GM19395 (cell line): ENCODE results near the gene NUTM2G.
"Not testable (repeated sequence)": the region's sequence is repeated elsewhere in the genome, so short reads cannot be mapped to it uniquely, and the experiment has no call there.

Source experiments
- ATAC-seq: cut with Tn5 transposase; IDR thresholded peaks from one replicate; pipeline ENCODE4 v1.9.1; 2021; ENCODE audit warnings: mild to moderate bottlenecking, moderate library complexity; ENCODE audit not compliant: unreplicated experiment

NUTM2G gene

GRCh38 chr9:96928543-96928942, at the start of gene NUTM2G:
TSS of gene NUTM2G (plus strand) at chr9:96928843. CDS start at chr9:96929025, 182 bp downstream.
- ATAC-seq: not testable (repeated sequence)

GRCh38 chr9:96883922-96884321, 44.7 kb upstream of the NUTM2G start:
- no peak for ATAC-seq

GRCh38 chr9:96884443-96884842, 44.2 kb upstream of the NUTM2G start:
- no peak for ATAC-seq

- ATAC-seq: no peak
Measured at GRCh38 chr9:96885424-96885823, 43.2 kb upstream of the NUTM2G start.

- no peak for ATAC-seq
Measured at GRCh38 chr9:96888591-96888990, 40.1 kb upstream of the NUTM2G start.

- ATAC-seq: no peak
Measured at GRCh38 chr9:96892131-96892530, 36.5 kb upstream of the NUTM2G start.

GRCh38 chr9:96900010-96900409, 28.6 kb upstream of the NUTM2G start:
- ATAC-seq: not testable (repeated sequence)

GRCh38 chr9:96904947-96905722, 23.5 kb upstream of the NUTM2G start:
- not testable (repeated sequence) for ATAC-seq

GRCh38 chr9:96908479-96908878, 20.2 kb upstream of the NUTM2G start:
- ATAC-seq: not testable (repeated sequence)

- ATAC-seq: not testable (repeated sequence)
Measured at GRCh38 chr9:96915539-96915938, 13.1 kb upstream of the NUTM2G start.

- not testable (repeated sequence) for ATAC-seq
Measured at GRCh38 chr9:96916531-96916930, 12.1 kb upstream of the NUTM2G start.

GRCh38 chr9:96918550-96918949, 10.1 kb upstream of the NUTM2G start:
- not testable (repeated sequence) for ATAC-seq

GRCh38 chr9:96920803-96921202, 7.8 kb upstream of the NUTM2G start:
- ATAC-seq: not testable (repeated sequence)

- ATAC-seq: not testable (repeated sequence)
Measured at GRCh38 chr9:96925587-96925986, 3.1 kb upstream of the NUTM2G start.

- not testable (repeated sequence) for ATAC-seq
Measured at GRCh38 chr9:96931665-96932064, 3.0 kb downstream of the NUTM2G start.

- not testable (repeated sequence) for ATAC-seq
Measured at GRCh38 chr9:96934097-96934496, 5.5 kb downstream of the NUTM2G start.

- not testable (repeated sequence) for ATAC-seq
Measured at GRCh38 chr9:96934706-96935105, 6.1 kb downstream of the NUTM2G start.

GRCh38 chr9:96935401-96935800, 6.8 kb downstream of the NUTM2G start:
- ATAC-seq: not testable (repeated sequence)

GRCh38 chr9:96937442-96937841, 8.8 kb downstream of the NUTM2G start:
- ATAC-seq: not testable (repeated sequence)

- not testable (repeated sequence) for ATAC-seq
Measured at GRCh38 chr9:96938957-96939665, 10.5 kb downstream of the NUTM2G start.

- ATAC-seq: not testable (repeated sequence)
Measured at GRCh38 chr9:96940982-96941381, 12.3 kb downstream of the NUTM2G start.

GRCh38 chr9:96941628-96942027, 13.0 kb downstream of the NUTM2G start:
- ATAC-seq: not testable (repeated sequence)
